ENCODE data around the gene PLEKHH3.

- TF ChIP-seq CTCF (IDR thresholded peaks at IDR 0.05 in 2 of 3, conservative IDR thresholded peaks at IDR 0.05 in 1 of 3; ENCODE audit: borderline replicate concordance in 1 of 3, insufficient read depth in 1 of 3, low read depth in 2 of 3, low read length in 2 of 3) (peak; percentile 69 to 91 (median 88)), POLR2A (IDR thresholded peaks at IDR 0.05; ENCODE audit: borderline replicate concordance, extremely low read depth, insufficient read depth, insufficient read length) (no peak), ZNF274 (IDR thresholded peaks at IDR 0.05; ENCODE audit: low read depth, low read length) (no peak), CBX3 (IDR thresholded peaks at IDR 0.05; ENCODE audit: low read depth) (peak; percentile 96), ZBTB33 (IDR thresholded peaks at IDR 0.05; ENCODE audit: extremely low read depth, insufficient replicate concordance, low read length) (no peak), RAD21 (IDR thresholded peaks at IDR 0.05; ENCODE audit: low read depth) (peak; percentile 67), MAX (IDR thresholded peaks at IDR 0.05) (peak; percentile 99), REST (IDR thresholded peaks at IDR 0.05; ENCODE audit: low read depth) (no peak), EZH2 (IDR thresholded peaks at IDR 0.05) (no peak), EGR1 (IDR thresholded peaks at IDR 0.05; ENCODE audit: low read depth) (no peak), EZH2phosphoT487 (IDR thresholded peaks at IDR 0.05; ENCODE audit: borderline replicate concordance) (no peak)
Measured at GRCh38 chr17:42679492-42680330, 2.9 kb upstream of the PLEKHH3 start.

Measured in HCT116 (cell line).